Vagina (tissue), 2 donors: ENCODE results near the gene NT5C2. TPM values are rescaled to one million over a fixed set of nuclear protein-coding genes. Genes with fewer than 3 reads are reported as not detected.
"Not testable (repeated sequence)": the region's sequence is repeated elsewhere in the genome, so short reads cannot be mapped to it uniquely, and the experiment has no call there.

Source experiments
- DNase-seq, 2 donors: peaks; one replicate each; pipeline ENCODE4 v3.0.0-alpha.2; 2017; ENCODE audit errors: extremely low spot score in 2 of 2
- H3K27ac ChIP-seq: fragments of 200-600 bp; sonication (generic); one replicate; pipeline ENCODE4 v1.5.1; 2019
- H3K27me3 ChIP-seq: fragments of 200-600 bp; sonication (generic); one replicate; pipeline ENCODE4 v1.5.1; 2019
- H3K36me3 ChIP-seq, 2 donors: fragments of 200-600 bp; sonication (generic); one replicate each; pipeline ENCODE4 v1.5.1; 2017 to 2019
- H3K4me1 ChIP-seq: fragments of 200-600 bp; sonication (generic); one replicate; pipeline ENCODE4 v1.5.1; 2019
- H3K4me3 ChIP-seq, 2 donors: fragments of 200-600 bp; sonication (generic); 1 replicate in 1 of 2; 2 replicates in 1 of 2; pipeline ENCODE4 v1.5.1; 2016 to 2019
- H3K9me3 ChIP-seq: fragments of 200-600 bp; sonication (generic); one replicate; pipeline ENCODE4 v1.5.1; 2019
- POLR2A ChIP-seq, 2 donors: fragments of 450-650 bp; IDR thresholded peaks; one replicate each; pipeline ENCODE4 v1.6.1; 2017; ENCODE audit warnings: antibody characterized with exemption in 2 of 2, mild to moderate bottlenecking in 2 of 2, moderate library complexity in 2 of 2
- POLR2AphosphoS5 ChIP-seq, 2 donors: sonication (generic); formaldehyde crosslinking; IDR thresholded peaks; one replicate each; pipeline ENCODE4 v1.9.0; 2017; ENCODE audit warnings: antibody characterized with exemption in 2 of 2, mild to moderate bottlenecking in 2 of 2, low read depth in 1 of 2; ENCODE audit not compliant: insufficient read depth in 1 of 2
- intact Hi-C: fragments of 100-400 bp; cut with DNase I; formaldehyde crosslinking; loops from one replicate; pipeline ENCODE4 v1.15.1; 2023
- total RNA-seq: library from RNA; depleted of rRNA; stranded (reverse); fragments of >200 nt; gene quantifications from one replicate; pipeline ENCODE4 v1.2.3, GENCODE V29; 2016
- TF ChIP-seq, protein P1 (sequence below), 3 experiments: fragments of 450-650 bp in 2 of 3; fragments of 200-600 bp in 1 of 3; sonication (generic) in 1 of 3; IDR thresholded peaks; one replicate each; pipeline ENCODE4 v1.5.1; 2017 to 2019; ENCODE audit warnings: antibody characterized with exemption in 3 of 3, mild to moderate bottlenecking in 2 of 3, moderate library complexity in 2 of 3

Gene NT5C2
- total RNA-seq, 1 donor from 2014 or later = 71.2 TPM

DNA sequence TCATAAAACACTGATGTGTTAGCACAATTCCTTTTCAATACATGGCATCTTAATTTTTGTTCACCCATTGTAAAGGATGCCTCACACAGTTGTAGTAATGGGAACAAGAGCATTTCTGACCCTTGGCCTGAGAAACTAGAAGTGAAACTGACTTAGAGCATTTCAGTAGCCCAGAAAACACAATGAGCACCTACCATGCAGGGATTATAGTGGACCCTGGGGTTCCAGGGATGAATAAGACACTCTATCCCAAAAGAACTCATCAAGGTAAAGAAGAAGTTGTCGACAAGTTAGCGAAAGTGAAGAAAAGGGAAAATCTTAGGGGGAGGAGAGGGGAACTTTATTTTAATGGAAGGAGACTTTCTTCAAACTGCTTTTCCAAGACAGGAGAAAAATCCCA, 125.6 kb downstream of the NT5C2 start:
- Histone ChIP-seq H3K9me3 (no peaks in the 10 kb centered on the region), H3K36me3 (peaks cover 0 to 13% of the 10 kb centered on the region in 2 donors), H3K27ac (no peak overlapping the region), H3K4me3 (no peak overlapping the region), H3K27me3 (no peaks in the 10 kb centered on the region), H3K4me1 (no peaks in the 10 kb centered on the region)
- intact Hi-C loops = no loop called here
- DNase-seq = no peak
- TF ChIP-seq POLR2AphosphoS5 (IDR thresholded peaks at IDR 0.05; ENCODE audit: insufficient read depth in 1 of 2, low read depth in 1 of 2) (no peak), POLR2A (IDR thresholded peaks at IDR 0.05) (no peak)

DNA sequence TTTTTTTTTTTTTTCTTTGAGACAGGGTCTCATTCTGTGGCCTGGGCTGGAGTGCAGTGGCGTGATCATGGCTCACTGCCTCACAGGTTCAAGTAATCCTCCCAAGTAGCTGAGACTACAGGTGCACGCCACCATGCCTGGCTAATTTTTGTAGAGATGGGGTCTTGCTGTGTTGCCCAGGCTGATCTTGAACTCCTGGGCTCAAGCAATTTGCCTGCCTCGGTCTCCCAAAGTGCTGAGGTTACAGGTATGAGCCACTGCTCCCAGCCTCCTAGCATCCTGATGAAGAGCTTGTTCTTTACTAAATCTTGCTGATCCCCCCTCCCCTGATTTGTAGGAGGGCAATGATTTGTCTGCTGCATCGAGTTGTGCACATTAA, 126.0 kb downstream of the NT5C2 start:
- intact Hi-C loops, H3K27ac ChIP-seq, H3K4me3 ChIP-seq, H3K4me1 ChIP-seq, H3K9me3 ChIP-seq, DNase-seq, H3K36me3 ChIP-seq, H3K27me3 ChIP-seq: not testable (repeated sequence)

DNA sequence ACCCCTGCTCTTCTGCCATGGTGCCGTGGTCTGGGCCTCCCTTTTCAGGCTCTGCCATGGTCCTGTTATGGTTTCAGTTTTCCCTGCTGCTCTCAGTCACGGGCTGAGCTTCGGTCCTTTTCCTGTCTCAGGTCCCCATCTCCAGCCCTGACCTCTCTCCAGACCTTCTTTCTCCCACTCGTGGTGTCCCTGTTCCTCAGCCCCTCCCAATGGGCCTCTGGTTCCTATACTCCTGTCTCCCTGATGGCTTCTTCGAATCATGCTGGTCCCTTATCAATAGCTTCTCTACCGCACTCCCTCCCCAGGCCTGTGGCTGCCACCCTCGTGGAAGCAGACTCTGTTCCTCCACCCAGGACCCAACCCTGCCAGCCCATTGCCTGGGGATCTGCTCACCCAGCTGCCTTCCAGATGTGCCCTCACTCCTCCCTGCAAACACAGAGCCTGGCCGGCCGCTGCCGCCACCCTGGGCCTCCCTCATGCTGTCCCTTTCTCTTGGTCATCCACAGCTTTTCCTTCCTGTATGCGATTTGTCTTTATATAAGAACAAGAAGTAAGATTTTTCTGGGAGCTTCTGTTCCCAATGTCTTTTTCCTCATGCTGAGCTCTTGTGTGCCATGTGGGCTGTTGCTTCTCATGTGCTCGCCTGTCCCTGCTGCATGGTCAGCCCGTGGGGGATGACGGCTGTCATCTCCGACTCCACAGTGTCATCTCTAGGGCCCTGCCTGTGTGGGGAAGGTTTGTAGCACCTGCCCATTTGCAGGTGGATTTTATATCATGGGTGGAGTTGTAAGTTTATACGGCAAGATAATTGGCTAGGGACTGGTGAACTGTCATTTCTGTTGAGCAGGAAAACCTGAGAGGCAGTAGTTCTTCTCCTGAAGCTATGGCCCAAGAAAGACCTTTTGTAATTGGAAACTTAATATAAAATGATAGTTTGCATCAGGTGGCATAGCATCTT, 126.7 kb downstream of the NT5C2 start:
- no peak overlapping the region for H3K4me3 ChIP-seq
- TF ChIP-seq, protein P1, sequence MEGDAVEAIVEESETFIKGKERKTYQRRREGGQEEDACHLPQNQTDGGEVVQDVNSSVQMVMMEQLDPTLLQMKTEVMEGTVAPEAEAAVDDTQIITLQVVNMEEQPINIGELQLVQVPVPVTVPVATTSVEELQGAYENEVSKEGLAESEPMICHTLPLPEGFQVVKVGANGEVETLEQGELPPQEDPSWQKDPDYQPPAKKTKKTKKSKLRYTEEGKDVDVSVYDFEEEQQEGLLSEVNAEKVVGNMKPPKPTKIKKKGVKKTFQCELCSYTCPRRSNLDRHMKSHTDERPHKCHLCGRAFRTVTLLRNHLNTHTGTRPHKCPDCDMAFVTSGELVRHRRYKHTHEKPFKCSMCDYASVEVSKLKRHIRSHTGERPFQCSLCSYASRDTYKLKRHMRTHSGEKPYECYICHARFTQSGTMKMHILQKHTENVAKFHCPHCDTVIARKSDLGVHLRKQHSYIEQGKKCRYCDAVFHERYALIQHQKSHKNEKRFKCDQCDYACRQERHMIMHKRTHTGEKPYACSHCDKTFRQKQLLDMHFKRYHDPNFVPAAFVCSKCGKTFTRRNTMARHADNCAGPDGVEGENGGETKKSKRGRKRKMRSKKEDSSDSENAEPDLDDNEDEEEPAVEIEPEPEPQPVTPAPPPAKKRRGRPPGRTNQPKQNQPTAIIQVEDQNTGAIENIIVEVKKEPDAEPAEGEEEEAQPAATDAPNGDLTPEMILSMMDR (IDR thresholded peaks at IDR 0.05) = no peak
- no peak for TF ChIP-seq POLR2A (IDR thresholded peaks at IDR 0.05)
- TF ChIP-seq POLR2AphosphoS5 (IDR thresholded peaks at IDR 0.05; ENCODE audit: insufficient read depth in 1 of 2, low read depth in 1 of 2) = no peak
- no peaks in the 10 kb centered on the region for H3K4me1 ChIP-seq
- intact Hi-C loops = no loop called here
- H3K27ac ChIP-seq = no peak overlapping the region
- H3K27me3 ChIP-seq = no peaks in the 10 kb centered on the region
- H3K9me3 ChIP-seq = no peaks in the 10 kb centered on the region
- DNase-seq = no peak
- H3K36me3 ChIP-seq = peaks cover 0 to 2% of the 10 kb centered on the region in 2 donors

DNA sequence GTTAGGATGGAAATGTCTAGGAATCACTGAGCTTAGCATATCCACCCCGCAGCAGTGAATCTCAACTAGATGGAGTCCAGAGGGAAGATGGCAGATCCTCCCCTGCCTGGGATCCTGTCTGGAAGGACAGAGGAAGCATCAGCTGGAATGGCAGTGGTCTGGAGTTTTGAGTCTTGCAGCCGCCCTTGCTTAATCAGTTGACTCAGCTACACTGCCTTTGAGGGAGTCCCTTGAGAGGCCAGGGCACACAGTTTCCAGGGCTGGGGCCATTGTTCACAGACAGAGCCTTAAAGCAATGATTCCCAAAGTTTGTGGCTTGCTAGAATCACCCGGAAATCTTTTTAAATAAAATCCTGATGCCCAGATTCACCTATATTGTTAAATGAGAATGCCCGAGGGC, 128.1 kb downstream of the NT5C2 start:
- Histone ChIP-seq H3K9me3 (no peaks in the 10 kb centered on the region), H3K4me1 (no peaks in the 10 kb centered on the region), H3K27me3 (no peaks in the 10 kb centered on the region), H3K27ac (no peak overlapping the region), H3K36me3 (no peaks in the 10 kb centered on the region), H3K4me3 (no peak overlapping the region)
- intact Hi-C loops = no loop called here
- TF ChIP-seq POLR2AphosphoS5 (IDR thresholded peaks at IDR 0.05; ENCODE audit: insufficient read depth in 1 of 2, low read depth in 1 of 2) = no peak
- TF ChIP-seq POLR2A (IDR thresholded peaks at IDR 0.05) = no peak
- TF ChIP-seq, protein P1 (IDR thresholded peaks at IDR 0.05) = no peak
- no peak for DNase-seq

DNA sequence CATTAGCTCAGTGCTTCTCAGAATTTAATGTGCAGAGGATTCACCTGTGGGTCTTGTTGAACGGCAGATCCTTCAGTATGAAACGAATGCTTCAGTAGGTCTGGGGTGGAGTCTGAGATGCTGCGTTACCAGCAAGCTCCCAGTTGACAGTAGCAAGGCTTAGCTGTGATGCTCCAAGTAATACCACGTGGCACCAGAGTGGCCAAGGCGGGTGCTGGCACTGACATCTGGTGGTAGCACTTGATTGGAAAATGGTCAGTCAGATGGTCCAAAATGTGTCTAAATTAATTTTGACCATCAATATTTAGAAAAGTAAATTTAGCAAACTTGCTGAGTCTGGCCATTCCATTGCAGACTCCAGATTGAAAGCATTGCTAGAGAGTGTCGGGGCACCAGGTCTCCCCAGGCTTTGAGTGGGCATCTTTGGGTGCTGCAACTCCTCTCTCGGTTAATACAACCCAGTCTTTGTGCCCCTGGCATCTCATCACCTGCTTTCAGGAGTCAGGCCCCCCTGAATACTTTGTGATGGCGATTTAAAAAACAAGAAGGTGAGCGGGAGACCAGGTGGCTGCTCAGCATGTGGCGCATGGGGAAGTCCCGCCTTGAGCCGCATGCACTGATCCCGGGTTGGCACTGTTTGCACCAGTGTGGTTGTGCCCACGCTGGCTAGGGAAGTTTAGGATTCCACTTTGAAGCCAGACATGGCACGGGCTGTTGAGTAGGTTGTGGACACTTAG, 130.1 kb downstream of the NT5C2 start:
- intact Hi-C loops = no loop called here

More for the DNA sequence above, 130.1 kb downstream of the NT5C2 start:
- DNase-seq = no peak
- no peaks in the 10 kb centered on the region for H3K27me3 ChIP-seq
- no peaks in the 10 kb centered on the region for H3K9me3 ChIP-seq
- no peaks in the 10 kb centered on the region for H3K4me1 ChIP-seq
- H3K27ac ChIP-seq = no peak overlapping the region
- no peak for TF ChIP-seq POLR2AphosphoS5 (IDR thresholded peaks at IDR 0.05; ENCODE audit: insufficient read depth in 1 of 2, low read depth in 1 of 2)
- TF ChIP-seq POLR2A (IDR thresholded peaks at IDR 0.05) = no peak
- TF ChIP-seq, protein P1 (IDR thresholded peaks at IDR 0.05) = no peak
- no peak overlapping the region for H3K4me3 ChIP-seq
- no peaks in the 10 kb centered on the region for H3K36me3 ChIP-seq
